Cardiac muscle cell (in vitro differentiated cells and primary cell): Measurements from ENCODE around the gene SLITRK5. TPM values are rescaled to one million over a fixed set of nuclear protein-coding genes. Genes with fewer than 3 reads are reported as not detected.

Experiments used
- DNase-seq, 2 donors: peaks; one replicate each; pipeline versions ENCODE4 v3.0.0 to v3.0.0-alpha.2; 2010 to 2017; ENCODE audit warnings: low read depth in 1 of 2, low spot score in 1 of 2
- H3K27ac ChIP-seq: fragments of 200-600 bp; sonication (generic); 2 replicates; pipeline ENCODE4 v1.5.1; 2016
- H3K27me3 ChIP-seq: fragments of 200-600 bp; sonication (generic); 2 replicates; pipeline ENCODE4 v1.6.0; 2016; ENCODE audit warnings: control low read depth
- H3K36me3 ChIP-seq: fragments of 200-600 bp; sonication (generic); 2 replicates; pipeline ENCODE4 v1.5.1; 2016; ENCODE audit warnings: control low read depth
- H3K4me1 ChIP-seq: fragments of 200-600 bp; sonication (generic); 2 replicates; pipeline ENCODE4 v1.8.1; 2017; ENCODE audit warnings: low read depth, mild to moderate bottlenecking, mixed run types
- H3K4me3 ChIP-seq: fragments of 200-600 bp; sonication (generic); 2 replicates; pipeline ENCODE4 v1.5.1; 2016; ENCODE audit warnings: mild to moderate bottlenecking
- H3K9me3 ChIP-seq: fragments of 200-600 bp; sonication (generic); 2 replicates; pipeline ENCODE4 v1.5.1; 2017; ENCODE audit warnings: low read depth, mild to moderate bottlenecking, control low read depth
- CTCF ChIP-seq: IDR thresholded peaks from 2 replicates; pipeline ENCODE4 v1.5.1; 2012; ENCODE audit warnings: low read depth, mild to moderate bottlenecking, low read length
- polyA plus RNA-seq: library from polyadenylated mRNA; unstranded; fragments of >200 nt; fragmentation: Nextera tagmentation; extraction: Ambion mirVana; gene quantifications from 2 replicates; pipeline ENCODE4 v1.2.1, GENCODE V29; 2016
- total RNA-seq: library from RNA; depleted of rRNA; stranded (reverse); fragments of >200 nt; gene quantifications from 2 replicates; pipeline ENCODE4 v1.2.3, GENCODE V29; 2016

Gene SLITRK5
- total and polyA plus RNA-seq, 2 experiments from 2014 or later: 0.06 to 0.10 TPM

- Histone ChIP-seq H3K27ac (no peak overlapping the region), H3K4me3 (no peak overlapping the region), H3K9me3 (no peaks in the 10 kb centered on the region), H3K27me3 (peaks cover 24% of the 10 kb centered on the region), H3K4me1 (no peaks in the 10 kb centered on the region), H3K36me3 (no peaks in the 10 kb centered on the region)
- TF ChIP-seq CTCF: no peak
- no peak for DNase-seq
Observed at GRCh38 chr13:87667686-87668085, 3.5 kb upstream of the SLITRK5 start.

- Histone ChIP-seq H3K4me1 (peaks cover 3% of the 10 kb centered on the region), H3K36me3 (no peaks in the 10 kb centered on the region), H3K4me3 (no peak overlapping the region), H3K27me3 (peaks cover 42% of the 10 kb centered on the region), H3K9me3 (no peaks in the 10 kb centered on the region), H3K27ac (no peak overlapping the region)
- TF ChIP-seq CTCF: peak; percentile 53
- peak; percentile 26 to 36 for DNase-seq
Observed at GRCh38 chr13:87669379-87669978, 1.7 kb upstream of the SLITRK5 start.

DNA sequence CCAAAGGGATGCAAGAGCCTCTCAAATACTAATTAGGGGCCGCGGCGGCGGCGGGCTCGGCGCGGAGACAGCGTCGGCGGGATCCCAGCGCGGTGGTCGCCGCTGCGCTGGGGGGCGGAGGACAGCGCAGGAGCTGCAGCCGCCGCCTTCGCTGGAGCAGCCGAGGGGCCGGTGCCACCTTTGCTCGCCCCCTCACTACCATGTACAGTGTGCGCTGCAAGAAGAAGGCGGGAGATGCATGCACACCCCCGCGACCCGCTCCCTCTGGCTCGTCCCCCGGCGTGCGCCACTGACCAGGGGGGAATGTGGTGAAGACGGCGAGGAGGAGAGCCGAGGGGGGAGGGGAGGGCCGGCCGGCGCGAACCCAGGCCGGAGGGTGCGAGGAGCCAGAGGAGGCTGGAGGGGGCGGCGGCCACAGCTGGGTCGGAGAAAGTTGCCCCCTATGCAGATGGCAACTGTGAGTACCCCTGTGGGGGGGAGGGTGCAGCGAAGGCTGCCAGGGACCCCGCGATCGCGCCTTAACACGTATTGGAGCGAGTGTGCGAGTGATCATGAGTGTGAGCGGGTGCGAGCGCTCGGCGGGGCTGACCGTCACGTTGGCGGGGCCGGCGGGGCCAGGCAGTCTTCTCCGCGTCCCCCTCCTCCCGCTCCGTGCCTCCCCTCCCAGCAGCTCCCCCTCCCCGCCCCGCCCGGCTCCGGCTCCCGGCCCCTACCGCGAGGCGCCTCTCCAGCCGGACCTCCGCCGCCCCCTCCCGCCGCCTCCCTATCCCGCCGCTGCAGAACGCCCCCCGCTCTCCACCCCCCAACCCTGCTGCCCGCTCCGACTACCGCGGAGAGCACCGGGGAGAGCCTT is 808 bp downstream of the SLITRK5 start:
- H3K9me3 ChIP-seq: no peaks in the 10 kb centered on the region
- peak overlapping the region; percentile 47 for H3K4me3 ChIP-seq
- peaks cover 3% of the 10 kb centered on the region for H3K4me1 ChIP-seq
- H3K27ac ChIP-seq: no peak overlapping the region
- H3K36me3 ChIP-seq: no peaks in the 10 kb centered on the region
- TF ChIP-seq CTCF: no peak
- peaks cover 63% of the 10 kb centered on the region for H3K27me3 ChIP-seq
- peak in 1 of 2 donors; percentile 26 for DNase-seq

DNA sequence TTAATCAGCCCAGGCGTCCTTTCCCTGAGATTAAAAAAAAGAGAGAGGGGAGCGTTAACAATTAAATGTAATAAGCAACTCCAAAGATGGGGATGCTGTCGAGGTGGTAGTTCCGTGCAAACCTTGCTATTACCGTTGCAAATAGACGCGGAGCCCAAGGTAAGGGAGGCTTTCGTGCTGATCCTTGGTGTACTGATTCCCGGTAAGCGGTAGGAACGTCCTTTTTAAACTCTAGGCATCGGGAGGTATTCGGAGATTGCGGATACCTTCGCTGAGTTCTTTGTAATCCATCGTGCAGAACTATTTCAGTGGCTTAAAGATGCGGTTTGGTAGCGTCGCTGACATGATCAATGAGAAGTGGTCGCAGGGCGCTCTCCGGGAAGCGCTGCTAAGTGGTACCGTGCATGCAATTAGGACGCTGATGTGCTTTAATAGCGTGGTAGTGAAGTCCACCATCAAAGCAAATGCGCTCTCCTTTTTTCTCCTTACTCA is 3.1 kb downstream of the SLITRK5 start:
- H3K27ac ChIP-seq: no peak overlapping the region
- peaks cover 3% of the 10 kb centered on the region for H3K4me1 ChIP-seq
- H3K9me3 ChIP-seq: no peaks in the 10 kb centered on the region
- no peaks in the 10 kb centered on the region for H3K36me3 ChIP-seq
- TF ChIP-seq CTCF: no peak
- peaks cover 86% of the 10 kb centered on the region for H3K27me3 ChIP-seq
- DNase-seq: peak in 1 of 2 donors; percentile 14
- H3K4me3 ChIP-seq: peak overlapping the region; percentile 47

DNA sequence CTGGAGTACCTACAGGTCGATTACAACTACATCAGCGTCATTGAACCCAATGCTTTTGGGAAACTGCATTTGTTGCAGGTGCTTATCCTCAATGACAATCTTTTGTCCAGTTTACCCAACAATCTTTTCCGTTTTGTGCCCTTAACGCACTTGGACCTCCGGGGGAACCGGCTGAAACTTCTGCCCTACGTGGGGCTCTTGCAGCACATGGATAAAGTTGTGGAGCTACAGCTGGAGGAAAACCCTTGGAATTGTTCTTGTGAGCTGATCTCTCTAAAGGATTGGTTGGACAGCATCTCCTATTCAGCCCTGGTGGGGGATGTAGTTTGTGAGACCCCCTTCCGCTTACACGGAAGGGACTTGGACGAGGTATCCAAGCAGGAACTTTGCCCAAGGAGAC is 4.7 kb downstream of the SLITRK5 start:
- no peak for DNase-seq
- H3K36me3 ChIP-seq: no peaks in the 10 kb centered on the region
- H3K27ac ChIP-seq: no peak overlapping the region
- no peaks in the 10 kb centered on the region for H3K9me3 ChIP-seq
- peaks cover 3% of the 10 kb centered on the region for H3K4me1 ChIP-seq
- H3K27me3 ChIP-seq: peaks cover 93% of the 10 kb centered on the region
- H3K4me3 ChIP-seq: no peak overlapping the region
- TF ChIP-seq CTCF: no peak
